Left ventricle myocardium inferior (tissue), 1 donor: ENCODE data around the gene LINGO1. TPM values are rescaled to one million over a fixed set of nuclear protein-coding genes. Genes with fewer than 3 reads are reported as not detected.

Experiments used
- DNase-seq: peaks from one replicate; pipeline ENCODE4 v3.0.0-alpha.2; 2020
- H3K27ac ChIP-seq: fragments of 200-600 bp; replicated peaks from 2 replicates; pipeline ENCODE4 v1.8.0; 2021
- H3K27me3 ChIP-seq: fragments of 200-600 bp; 2 replicates; pipeline ENCODE4 v1.8.0; 2021; ENCODE audit warnings: low read depth
- H3K36me3 ChIP-seq: fragments of 200-600 bp; 2 replicates; pipeline ENCODE4 v1.8.0; 2021
- H3K4me1 ChIP-seq: fragments of 200-600 bp; 2 replicates; pipeline ENCODE4 v1.8.0; 2021
- H3K4me3 ChIP-seq: fragments of 200-600 bp; 2 replicates; pipeline ENCODE4 v1.8.0; 2021; ENCODE audit warnings: mild to moderate bottlenecking, moderate library complexity
- H3K9me3 ChIP-seq: fragments of 200-600 bp; replicated peaks from 2 replicates; pipeline ENCODE4 v1.8.0; 2021
- CTCF ChIP-seq: fragments of 200-600 bp; IDR thresholded peaks from 2 replicates; pipeline ENCODE4 v1.8.0; 2021; ENCODE audit warnings: antibody characterized with exemption, mild to moderate bottlenecking, borderline replicate concordance
- intact Hi-C: fragments of 100-400 bp; cut with micrococcal nuclease; formaldehyde crosslinking; loops from one replicate; pipeline ENCODE4 v1.11.0; 2022
- total RNA-seq: library from RNA; stranded (reverse); fragmentation: NEBNext Ultra II Directional; extraction: Animal tissue kit (Norgen Biotek cat#: 25700); gene quantifications from one replicate; pipeline ENCODE4 v1.2.1, GENCODE V29; 2021
- donor health status: DM: no; HTN: yes; CAD: no; lungs with severe emphysema.

The LINGO1 gene
- total RNA-seq, 1 donor from 2014 or later: 0.96 TPM

GRCh38 chr15:77653832-77654480 lies 21.2 kb upstream of the LINGO1 start:
- peaks cover 9% of the 10 kb centered on the region for H3K9me3 ChIP-seq
- no peaks in the 10 kb centered on the region for H3K36me3 ChIP-seq
- H3K27ac ChIP-seq: no peak overlapping the region
- H3K4me3 ChIP-seq: no peak overlapping the region
- no peak for TF ChIP-seq CTCF
- no peaks in the 10 kb centered on the region for H3K4me1 ChIP-seq
- DNase-seq: no peak
- intact Hi-C loops: no loop called here
- H3K27me3 ChIP-seq: peaks cover 50% of the 10 kb centered on the region

GRCh38 chr15:77650265-77650664 lies 17.6 kb upstream of the LINGO1 start:
- intact Hi-C loops: no loop called here
- Histone ChIP-seq H3K4me3 (no peak overlapping the region), H3K36me3 (no peaks in the 10 kb centered on the region), H3K27ac (no peak overlapping the region), H3K9me3 (peaks cover 9% of the 10 kb centered on the region), H3K4me1 (no peaks in the 10 kb centered on the region), H3K27me3 (peaks cover 48% of the 10 kb centered on the region)
- DNase-seq: no peak
- TF ChIP-seq CTCF: peak; percentile 26

GRCh38 chr15:77649610-77650009 lies 16.9 kb upstream of the LINGO1 start:
- H3K27me3 ChIP-seq: peaks cover 48% of the 10 kb centered on the region
- no peak for TF ChIP-seq CTCF
- H3K4me1 ChIP-seq: no peaks in the 10 kb centered on the region
- no peak for DNase-seq
- peaks cover 9% of the 10 kb centered on the region for H3K9me3 ChIP-seq
- no peak overlapping the region for H3K4me3 ChIP-seq
- intact Hi-C loops: no loop called here
- H3K36me3 ChIP-seq: no peaks in the 10 kb centered on the region
- no peak overlapping the region for H3K27ac ChIP-seq

- Histone ChIP-seq H3K36me3 (no peaks in the 10 kb centered on the region), H3K27ac (no peak overlapping the region), H3K9me3 (peaks cover 4% of the 10 kb centered on the region), H3K4me3 (no peak overlapping the region), H3K27me3 (peaks cover 48% of the 10 kb centered on the region), H3K4me1 (no peaks in the 10 kb centered on the region)
- intact Hi-C loops: no loop called here
- DNase-seq: no peak
- no peak for TF ChIP-seq CTCF
These were observed 16.3 kb upstream of the LINGO1 start for GRCh38 chr15:77649017-77649416.

- no peaks in the 10 kb centered on the region for H3K4me1 ChIP-seq
- no peaks in the 10 kb centered on the region for H3K9me3 ChIP-seq
- peaks cover 53% of the 10 kb centered on the region for H3K27me3 ChIP-seq
- TF ChIP-seq CTCF: no peak
- no peak overlapping the region for H3K27ac ChIP-seq
- intact Hi-C loops: no loop called here
- H3K36me3 ChIP-seq: no peaks in the 10 kb centered on the region
- DNase-seq: no peak
- H3K4me3 ChIP-seq: no peak overlapping the region
These were observed 15.2 kb upstream of the LINGO1 start for GRCh38 chr15:77647961-77648360.
